Choroid plexus epithelial cell (primary cell): ENCODE results near the gene PCNX4.

ENCODE experiments used
- DNase-seq: peaks from one replicate; pipeline ENCODE4 v3.0.0-alpha.2; 2010; ENCODE audit warnings: low read depth
- H3K4me3 ChIP-seq: 2 replicates; pipeline ENCODE4 v1.5.1; 2011; ENCODE audit warnings: low read depth, mild to moderate bottlenecking, control low read depth, low read length, moderate library complexity
- CTCF ChIP-seq: conservative IDR thresholded peaks from 2 replicates; pipeline ENCODE4 v1.5.1; 2011; ENCODE audit warnings: low read depth, mild to moderate bottlenecking, control low read depth, inconsistent platforms, low read length, moderate library complexity

PCNX4 gene

GRCh38 chr14:60079723-60080122 is 12.0 kb upstream of the PCNX4 start:
- peak; percentile 19 for DNase-seq
- H3K4me3 ChIP-seq: no peak overlapping the region
- peak; percentile 46 for TF ChIP-seq CTCF

GRCh38 chr14:60085085-60085484 is 6.6 kb upstream of the PCNX4 start:
- no peak overlapping the region for H3K4me3 ChIP-seq
- TF ChIP-seq CTCF: no peak
- DNase-seq: peak; percentile 53

GRCh38 chr14:60085693-60086092 is 6.0 kb upstream of the PCNX4 start:
- DNase-seq: no peak
- no peak overlapping the region for H3K4me3 ChIP-seq
- no peak for TF ChIP-seq CTCF

GRCh38 chr14:60087668-60088067 is 4.1 kb upstream of the PCNX4 start:
- H3K4me3 ChIP-seq: no peak overlapping the region
- DNase-seq: no peak
- no peak for TF ChIP-seq CTCF

- no peak overlapping the region for H3K4me3 ChIP-seq
- no peak for TF ChIP-seq CTCF
- DNase-seq: no peak
These were observed 2.5 kb upstream of the PCNX4 start for GRCh38 chr14:60089221-60089620.

- peak overlapping the region; percentile 82 for H3K4me3 ChIP-seq
- TF ChIP-seq CTCF: no peak
- DNase-seq: peak; percentile 90
These were observed 731 bp upstream of the PCNX4 start for GRCh38 chr14:60090864-60091519.

GRCh38 chr14:60092526-60092920 is 800 bp downstream of the PCNX4 start:
- DNase-seq: peak; percentile 59
- no peak for TF ChIP-seq CTCF

More at GRCh38 chr14:60092526-60092920, 800 bp downstream of the PCNX4 start:
- H3K4me3 ChIP-seq: peak overlapping the region; percentile 82
